SK-N-MC (cell line): Measurements from ENCODE around the gene GALNT8.

ENCODE experiments used
- EZH2 ChIP-seq: fragments of 200-600 bp; sonication (generic); IDR thresholded peaks from one replicate; pipeline ENCODE4 v1.6.1; 2017; ENCODE audit warnings: antibody characterized with exemption
- POLR2AphosphoS5 ChIP-seq: IDR thresholded peaks from 2 replicates; pipeline ENCODE4 v1.6.1; 2012; ENCODE audit warnings: mild to moderate bottlenecking, low read depth, low read length, borderline replicate concordance

GRCh38 chr12:4791497-4791896, 71.3 kb downstream of the GALNT8 start:
- no peak for TF ChIP-seq POLR2AphosphoS5
- TF ChIP-seq EZH2: no peak
